OCI-LY1 (cell line): ENCODE results near the gene CNOT8.

Experiments used
- CTCF ChIP-seq: fragments of 200-600 bp; sonication (generic), shearing (Covaris generic); IDR thresholded peaks from 2 replicates; pipeline ENCODE4 v1.5.1; 2017; ENCODE audit warnings: mild to moderate bottlenecking, antibody characterized with exemption, low read length, moderate library complexity, mixed read lengths
- EZH2 ChIP-seq: fragments of 200-600 bp; sonication (generic), shearing (Covaris generic); IDR thresholded peaks from 2 replicates; pipeline ENCODE4 v1.8.0; 2017; ENCODE audit warnings: borderline replicate concordance, mixed run types, mild to moderate bottlenecking, antibody characterized with exemption, low read length, moderate library complexity, mixed read lengths

GRCh38 chr5:154861946-154862345 is 3.5 kb downstream of the CNOT8 start:
- TF ChIP-seq CTCF: no peak
- TF ChIP-seq EZH2: no peak
